ENCODE results near the gene KLHDC4.

The KLHDC4 gene

DNA sequence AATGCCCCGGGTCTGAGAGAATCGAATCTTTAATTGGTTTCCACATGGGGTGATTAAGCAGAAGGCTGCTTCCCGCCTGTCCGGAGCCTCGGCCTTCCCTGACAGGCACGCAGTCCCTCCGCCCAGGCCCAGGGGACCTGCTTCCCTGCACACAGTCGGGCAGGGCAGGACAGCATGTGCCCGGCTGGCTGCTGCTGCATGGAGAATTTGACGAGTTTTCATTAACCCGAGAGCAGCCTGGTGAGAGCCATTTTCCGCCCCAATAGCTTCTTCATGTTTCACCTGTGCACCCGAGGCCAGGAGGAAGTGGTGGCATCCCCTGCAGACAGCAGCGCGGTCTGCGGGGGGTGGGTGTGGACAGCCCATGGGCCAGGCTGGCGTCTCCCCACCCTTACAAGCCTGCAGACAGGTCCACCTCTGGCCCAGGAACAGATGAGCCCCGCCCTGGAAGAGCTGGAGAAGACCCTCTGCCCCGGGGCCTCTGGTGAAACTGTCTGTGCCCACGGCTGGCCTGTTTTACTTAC, 67.0 kb downstream of the KLHDC4 start:
- DNase-seq (ENCODE audit: low spot score), result no peak

DNA sequence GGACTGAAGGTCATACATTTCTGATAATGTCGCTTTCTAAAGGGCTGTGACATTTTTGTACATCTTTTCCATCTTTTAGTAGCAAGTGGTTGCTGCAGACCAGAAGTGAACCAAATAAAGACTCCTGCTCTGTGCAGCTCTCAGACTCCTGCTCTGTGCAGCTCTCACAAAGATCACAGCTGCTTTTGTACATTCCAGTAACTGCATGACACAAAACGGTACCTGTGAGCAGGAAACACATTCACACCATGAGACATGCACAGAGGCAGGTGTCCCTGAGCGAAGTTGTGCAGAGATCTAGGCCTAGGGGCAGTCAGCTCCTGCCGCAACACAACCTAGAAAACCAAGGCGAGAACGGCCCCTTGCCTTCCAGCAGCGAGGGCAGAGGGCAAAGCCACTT, 67.5 kb downstream of the KLHDC4 start:
- no peak for DNase-seq (ENCODE audit: low spot score)

DNA sequence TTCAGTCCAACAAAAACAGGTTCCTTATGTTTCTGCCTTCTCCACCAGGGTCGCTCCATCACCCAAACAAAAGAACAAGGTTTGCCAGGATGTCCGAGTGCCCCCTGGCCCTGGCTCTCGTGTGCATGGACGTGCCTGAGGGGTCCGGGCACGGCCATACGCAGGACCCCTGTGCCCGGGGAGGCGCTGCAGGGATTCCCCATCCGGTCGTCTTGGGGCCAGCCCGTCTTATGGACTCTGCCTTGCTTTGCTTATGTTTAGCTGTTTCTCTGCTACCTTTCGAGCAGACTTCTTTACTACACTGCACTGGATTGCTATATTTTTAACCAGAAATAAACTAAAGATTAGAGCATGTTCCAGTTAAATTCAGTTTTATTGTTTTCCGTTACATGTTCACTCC, 68.0 kb downstream of the KLHDC4 start:
- no peak for DNase-seq (ENCODE audit: low spot score)

DNA sequence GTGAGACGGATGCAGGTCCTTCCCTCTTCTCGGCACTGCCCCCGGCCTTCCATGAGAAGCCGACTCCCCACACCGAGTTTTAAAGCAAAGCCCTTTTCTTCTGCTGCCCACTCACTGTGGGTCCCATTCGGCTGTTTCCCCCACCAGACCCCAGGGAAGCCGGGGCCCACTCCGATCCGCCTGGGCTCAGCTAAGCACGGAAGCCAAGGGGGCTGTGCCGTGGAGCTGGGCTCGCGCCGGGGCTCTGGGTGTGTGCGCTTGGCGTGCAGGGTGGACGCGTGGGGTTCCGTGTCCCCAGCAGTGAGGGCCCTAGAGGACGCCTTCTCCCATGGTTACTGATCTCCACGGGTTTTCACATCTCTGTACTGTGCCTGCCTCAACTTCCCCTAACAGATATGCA, 68.5 kb downstream of the KLHDC4 start:
- no peak for DNase-seq (ENCODE audit: low spot score)

DNA sequence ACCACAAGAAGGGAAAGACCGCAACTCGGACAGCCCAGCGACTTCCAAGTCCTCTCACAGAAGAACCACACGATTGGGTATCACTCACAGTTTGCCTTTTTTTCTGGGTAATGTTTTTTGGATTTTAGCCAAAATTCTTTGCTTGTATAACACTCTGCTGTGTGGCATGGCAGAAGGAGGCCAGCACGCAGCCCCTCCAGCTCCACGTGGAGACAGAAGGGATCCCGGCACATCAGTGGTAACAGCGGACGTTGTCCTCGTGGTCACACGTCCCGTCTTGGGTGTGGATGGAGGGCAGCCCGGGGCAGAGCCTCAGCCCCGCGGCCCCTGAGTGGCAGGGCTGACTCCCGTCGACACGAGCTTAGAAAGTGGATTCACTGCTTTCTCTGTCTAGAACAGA, 69.1 kb downstream of the KLHDC4 start:
- DNase-seq (ENCODE audit: low spot score), result no peak

- DNase-seq (ENCODE audit: low spot score), result no peak
Measured at GRCh38 chr16:87695534-87695933, 70.3 kb downstream of the KLHDC4 start.

- DNase-seq (ENCODE audit: low spot score), result no peak
Measured at GRCh38 chr16:87694441-87695125, 71.2 kb downstream of the KLHDC4 start.

DNA sequence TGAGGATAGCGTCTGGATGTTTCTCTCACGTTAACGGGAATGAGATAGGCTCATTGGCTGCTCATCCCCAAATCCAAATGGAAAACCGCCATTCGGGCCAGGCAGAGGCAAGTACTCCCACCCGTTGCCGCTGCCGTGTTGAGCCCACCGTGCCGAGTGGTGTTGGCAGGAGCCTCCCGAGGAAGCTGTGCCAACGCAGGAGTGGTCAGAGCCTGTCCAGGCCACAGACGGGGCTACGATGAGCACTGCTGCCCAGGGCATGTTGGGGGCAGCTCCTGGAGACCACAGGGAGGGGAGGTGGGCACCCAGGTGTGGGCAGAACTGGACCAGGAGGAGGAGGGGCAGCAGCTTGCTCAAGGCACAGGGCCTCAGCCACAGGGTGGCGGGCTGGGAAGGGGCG, 72.0 kb downstream of the KLHDC4 start:
- DNase-seq (ENCODE audit: low spot score), result no peak

DNA sequence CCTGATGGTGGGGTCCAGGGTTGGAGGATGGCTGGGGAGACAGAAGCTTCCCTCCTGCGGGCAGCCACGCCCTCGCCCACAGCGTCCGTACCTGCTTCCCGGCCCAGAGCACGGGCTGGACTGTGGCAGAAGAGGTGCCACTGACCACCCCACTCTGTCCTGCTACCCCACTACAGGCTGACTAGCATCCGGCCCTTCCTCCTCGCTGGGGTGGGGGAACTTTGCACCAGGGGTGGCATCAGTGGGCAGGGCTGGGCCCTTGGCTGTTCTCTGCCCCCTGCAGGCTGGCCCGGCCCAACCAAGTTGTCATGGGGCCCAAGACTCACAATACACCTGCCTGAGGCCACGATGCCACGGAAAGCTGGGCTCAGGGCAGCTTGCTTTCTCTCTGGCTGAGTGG, 73.0 kb downstream of the KLHDC4 start:
- DNase-seq (ENCODE audit: low spot score), result no peak

DNA sequence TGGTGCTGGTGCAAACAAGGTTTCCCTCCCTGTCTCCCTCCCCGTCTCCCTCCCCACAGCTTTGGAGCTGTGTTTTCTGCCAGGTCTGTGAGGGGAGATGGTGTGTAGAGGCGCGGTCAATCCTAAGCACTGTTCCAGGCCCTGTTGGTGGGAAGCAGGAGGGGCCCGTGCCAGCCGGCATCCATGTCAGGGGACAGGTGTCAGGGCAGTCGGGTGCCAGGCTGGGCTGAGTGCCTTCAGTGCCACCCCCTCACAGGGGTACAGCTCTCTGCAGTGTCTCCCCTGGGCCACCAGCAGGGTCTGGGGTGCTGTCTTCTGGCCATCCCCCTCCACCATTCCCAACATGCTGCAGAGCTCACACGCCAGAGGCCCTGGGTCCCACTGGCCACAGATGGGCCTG, 73.6 kb downstream of the KLHDC4 start:
- DNase-seq (ENCODE audit: low spot score), result no peak

DNA sequence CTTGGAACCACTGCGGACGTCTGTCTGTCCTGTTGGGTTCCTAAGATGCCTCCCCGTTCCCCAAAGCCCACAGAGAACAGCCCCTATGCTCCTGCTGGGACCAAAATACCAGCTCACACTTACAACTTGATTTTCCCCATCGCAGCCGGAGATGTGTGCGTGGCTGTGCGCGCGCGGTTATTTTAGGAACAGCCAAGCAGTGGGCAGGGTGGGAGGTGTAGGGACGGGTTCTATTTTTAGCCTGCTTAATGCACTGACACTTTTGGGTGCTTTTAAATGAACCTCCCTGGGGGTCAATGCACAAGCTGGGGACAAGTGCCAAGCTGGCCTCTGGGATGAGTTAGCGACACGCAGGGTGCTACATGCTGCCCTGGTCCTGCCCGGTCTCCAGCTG, 74.1 kb downstream of the KLHDC4 start:
- no peak for DNase-seq (ENCODE audit: low spot score)

- no peak for DNase-seq (ENCODE audit: low spot score)
Measured at GRCh38 chr16:87690911-87691685, 74.7 kb downstream of the KLHDC4 start.

GRCh38 chr16:87689956-87690465, 75.8 kb downstream of the KLHDC4 start:
- no peak for DNase-seq (ENCODE audit: low spot score)

DNA sequence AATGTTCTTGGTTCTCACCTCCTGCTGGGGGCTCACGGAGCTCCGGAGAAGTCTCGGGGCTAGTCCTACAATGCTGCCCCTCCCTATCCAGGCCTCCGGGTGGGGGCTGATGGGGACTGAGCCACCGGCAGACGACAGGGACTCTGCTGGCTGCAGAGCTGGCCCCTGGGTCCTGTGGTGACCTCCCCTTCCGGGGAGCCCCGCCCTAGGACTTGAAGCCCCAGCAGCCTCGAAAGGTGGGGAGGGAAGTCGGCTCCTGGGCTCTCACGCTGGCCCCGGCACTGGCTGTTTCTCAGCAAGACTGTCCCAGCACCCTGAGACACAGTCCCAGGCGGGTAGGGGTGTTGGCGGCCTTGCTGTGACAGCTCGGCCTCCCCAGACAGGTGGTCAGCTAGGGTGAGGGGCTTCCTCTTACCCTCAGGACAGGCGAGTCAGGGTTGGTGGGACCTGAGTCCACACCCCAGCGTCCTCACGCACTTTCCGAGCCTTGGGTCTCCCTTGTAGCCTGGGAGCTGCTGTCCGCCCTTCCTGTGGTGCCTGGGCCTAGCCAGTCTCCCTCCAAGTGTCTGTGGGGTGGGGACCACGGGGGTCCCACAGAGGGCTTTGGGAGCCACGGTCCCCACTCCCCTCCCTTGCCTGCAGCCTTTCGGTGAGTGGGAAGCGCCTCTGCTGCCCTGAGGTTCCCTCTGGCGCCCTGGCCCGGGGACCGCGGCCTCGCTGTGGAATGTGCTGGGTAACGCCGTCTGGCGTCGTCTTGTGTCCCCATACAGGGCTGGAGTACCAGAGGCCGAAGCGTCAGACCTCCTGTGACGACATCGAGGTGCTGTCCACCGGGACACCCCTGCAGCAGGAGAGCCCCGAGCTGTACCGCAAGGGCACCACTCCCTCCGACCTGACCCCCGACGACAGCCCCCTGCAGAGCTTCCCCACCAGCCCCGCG, 76.6 kb downstream of the KLHDC4 start:
- no peak for DNase-seq (ENCODE audit: low spot score)

DNA sequence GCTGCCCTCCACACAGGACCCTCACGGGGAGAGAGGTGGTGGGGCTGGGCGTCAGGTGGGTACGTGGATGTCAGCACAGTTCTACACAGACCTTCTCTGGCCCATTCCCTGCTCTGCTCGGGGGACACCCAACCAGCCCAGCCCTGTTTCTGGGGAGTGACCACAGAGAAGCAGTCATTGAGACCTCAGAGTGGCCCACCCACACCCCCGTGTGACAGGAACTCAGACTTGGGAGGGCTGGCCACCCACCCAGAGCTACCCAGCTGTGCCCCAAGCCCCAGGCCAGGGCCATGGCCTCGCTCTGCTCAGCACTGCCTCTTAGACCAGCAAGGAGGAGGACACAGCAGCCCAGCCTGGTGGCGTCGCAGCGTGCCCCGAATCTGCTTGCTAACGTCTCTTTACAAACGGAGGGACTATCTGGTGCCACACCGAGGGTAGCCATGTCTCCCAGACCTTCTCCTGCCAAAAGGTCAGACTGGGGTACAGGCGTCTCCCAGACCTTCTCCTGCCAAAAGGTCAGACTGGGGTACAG, 77.7 kb downstream of the KLHDC4 start:
- no peak for DNase-seq (ENCODE audit: low spot score)

GRCh38 chr16:87687126-87687910, 78.5 kb downstream of the KLHDC4 start:
- no peak for DNase-seq (ENCODE audit: low spot score)

DNA sequence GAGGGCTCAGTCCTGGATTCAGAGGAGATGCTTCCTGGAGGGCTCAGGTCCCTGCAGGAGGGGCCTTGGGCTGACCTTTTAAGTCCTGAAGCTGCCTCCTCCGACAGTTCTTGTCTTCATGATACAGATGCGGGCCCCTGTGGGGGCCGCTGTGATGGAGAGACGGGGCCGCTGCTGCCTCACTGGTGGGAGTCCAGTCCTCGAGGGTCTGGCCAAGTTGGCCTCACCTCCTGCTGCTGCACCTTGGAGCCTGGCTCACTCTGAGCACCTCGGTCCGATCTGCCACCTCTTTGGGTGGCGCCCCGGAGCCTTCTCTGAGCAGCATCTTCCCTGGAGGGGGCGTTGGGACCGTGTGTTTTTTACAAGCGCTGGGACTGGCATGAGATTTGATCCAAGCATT, 79.1 kb downstream of the KLHDC4 start:
- DNase-seq (ENCODE audit: low spot score), result no peak

GRCh38 chr16:87685766-87686165, 80.0 kb downstream of the KLHDC4 start:
- no peak for DNase-seq (ENCODE audit: low spot score)

DNA sequence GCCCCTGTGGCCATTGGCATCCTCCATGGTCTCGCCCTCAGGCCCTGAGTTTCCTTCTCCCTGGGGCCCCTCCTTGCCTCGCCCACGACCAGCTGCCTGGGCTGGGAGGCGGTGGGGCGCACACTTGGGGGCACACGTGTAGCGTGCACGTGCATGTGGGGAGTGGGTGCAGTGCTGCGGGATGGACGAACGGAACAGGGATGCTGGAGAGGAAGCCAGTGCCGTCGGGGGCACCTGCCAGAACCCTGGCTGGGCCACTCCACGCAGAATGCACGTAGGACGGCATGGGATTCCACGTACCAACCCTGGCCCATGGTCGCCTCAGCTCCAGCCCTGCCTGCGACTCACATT, 80.4 kb downstream of the KLHDC4 start:
- no peak for DNase-seq (ENCODE audit: low spot score)

DNA sequence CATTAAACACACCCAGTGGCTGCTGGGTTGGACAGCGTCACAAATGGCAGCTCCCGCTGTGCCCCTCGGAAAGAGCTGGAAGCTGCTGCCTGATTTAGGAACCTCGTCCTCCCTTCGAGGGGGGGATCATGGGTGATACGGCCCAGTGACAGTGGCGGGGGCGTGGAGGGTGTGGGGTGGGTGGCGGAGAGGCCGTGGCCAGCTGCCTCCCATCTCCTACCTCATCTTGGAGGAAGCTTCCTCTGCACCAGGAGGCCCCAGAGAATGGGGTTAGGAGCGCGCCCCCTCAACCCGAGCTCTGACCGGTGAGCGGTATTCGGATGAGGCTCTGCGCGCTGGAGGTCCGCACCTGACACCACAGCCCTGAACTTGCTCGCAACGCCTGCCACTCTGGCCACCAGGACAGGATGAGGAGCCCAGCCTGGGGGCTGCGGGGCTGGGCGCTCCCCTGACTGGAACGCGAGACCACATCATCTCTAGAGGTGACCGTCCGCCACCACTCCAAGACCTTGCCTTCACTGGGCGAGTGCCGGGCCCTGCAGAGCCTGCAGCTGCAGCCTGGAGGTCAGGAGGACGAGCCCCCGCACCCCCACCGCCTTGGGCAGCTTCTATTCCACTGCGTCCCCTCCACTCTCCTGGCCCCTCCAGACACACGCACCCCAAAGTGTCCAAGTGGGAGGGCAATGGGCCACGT, 80.9 kb downstream of the KLHDC4 start:
- no peak for DNase-seq (ENCODE audit: low spot score)
